ENCODE data around the gene G6PC3.
A peak's percentile ranks its signal among the peaks of the same experiment; 100 is the strongest.

G6PC3 gene

GRCh38 chr17:44077595-44077909, 7.0 kb downstream of the G6PC3 start:
- TF ChIP-seq CTCF (conservative IDR thresholded peaks at IDR 0.05; ENCODE audit: low read depth, low read length): no peak
- DNase-seq (ENCODE audit: low read depth): no peak
- no peak overlapping the region for H3K4me3 ChIP-seq (ENCODE audit: low read length)

- no peak for TF ChIP-seq CTCF (conservative IDR thresholded peaks at IDR 0.05; ENCODE audit: low read depth, low read length)
- H3K4me3 ChIP-seq (ENCODE audit: low read length): no peak overlapping the region
- no peak for DNase-seq (ENCODE audit: low read depth)
Observed at GRCh38 chr17:44078412-44078811, 7.9 kb downstream of the G6PC3 start.

GRCh38 chr17:44079877-44080821, 9.6 kb downstream of the G6PC3 start:
- H3K4me3 ChIP-seq (ENCODE audit: low read length): no peak overlapping the region
- no peak for TF ChIP-seq CTCF (conservative IDR thresholded peaks at IDR 0.05; ENCODE audit: low read depth, low read length)
- DNase-seq (ENCODE audit: low read depth): no peak

GRCh38 chr17:44081681-44082080, 11.1 kb downstream of the G6PC3 start:
- TF ChIP-seq CTCF (conservative IDR thresholded peaks at IDR 0.05; ENCODE audit: low read depth, low read length): no peak
- DNase-seq (ENCODE audit: low read depth): no peak
- no peak overlapping the region for H3K4me3 ChIP-seq (ENCODE audit: low read length)

GRCh38 chr17:44082256-44082927, 11.9 kb downstream of the G6PC3 start:
- no peak for DNase-seq (ENCODE audit: low read depth)
- no peak overlapping the region for H3K4me3 ChIP-seq (ENCODE audit: low read length)
- TF ChIP-seq CTCF (conservative IDR thresholded peaks at IDR 0.05; ENCODE audit: low read depth, low read length): no peak

GRCh38 chr17:44083250-44083849, 12.8 kb downstream of the G6PC3 start:
- DNase-seq (ENCODE audit: low read depth): no peak
- TF ChIP-seq CTCF (conservative IDR thresholded peaks at IDR 0.05; ENCODE audit: low read depth, low read length): peak; percentile 43
- no peak overlapping the region for H3K4me3 ChIP-seq (ENCODE audit: low read length)

Data from retinal pigment epithelial cell (primary cell).